Heart left ventricle (tissue), 16 donors: ENCODE data around the gene ACVR1. TPM values are rescaled to one million over a fixed set of nuclear protein-coding genes. Genes with fewer than 3 reads are reported as not detected.

Source experiments
- ATAC-seq, 4 donors: fragments of 200-7000 bp; cut with Tn5 transposase; one replicate each; pipeline ENCODE4 v1.9.1; 2020 to 2022; ENCODE audit warnings: moderate library complexity in 4 of 4, mild to moderate bottlenecking in 3 of 4, moderate number of reproducible peaks in 1 of 4
- DNase-seq, 5 donors: peaks; one replicate each; pipeline ENCODE4 v3.0.0-alpha.2; 2020
- H3K27ac ChIP-seq, 12 donors: fragments of 200-600 bp; sonication (generic) in 4 of 12; one replicate each; pipeline versions ENCODE4 v1.5.0 to v1.8.0; 2016 to 2022; ENCODE audit warnings: mild to moderate bottlenecking in 2 of 12
- H3K27me3 ChIP-seq, 9 donors: fragments of 200-600 bp; sonication (generic) in 2 of 9; one replicate each; pipeline versions ENCODE4 v1.5.1 to v1.8.0; 2016 to 2022; ENCODE audit warnings: mild to moderate bottlenecking in 3 of 9
- H3K36me3 ChIP-seq, 9 donors: fragments of 200-600 bp; sonication (generic) in 2 of 9; one replicate each; pipeline versions ENCODE4 v1.5.0 to v1.8.0; 2018 to 2022; ENCODE audit warnings: mild to moderate bottlenecking in 2 of 9
- H3K4me1 ChIP-seq, 12 donors: fragments of 200-600 bp; sonication (generic) in 4 of 12; one replicate each; pipeline versions ENCODE4 v1.5.0 to v1.8.0; 2016 to 2022; ENCODE audit warnings: mild to moderate bottlenecking in 3 of 12
- H3K4me3 ChIP-seq, 12 donors: fragments of 200-600 bp; sonication (generic) in 4 of 12; one replicate each; pipeline versions ENCODE4 v1.5.0 to v1.8.0; 2017 to 2022; ENCODE audit warnings: mild to moderate bottlenecking in 9 of 12, moderate library complexity in 4 of 12
- H3K9me3 ChIP-seq, 12 donors: fragments of 200-600 bp; sonication (generic) in 4 of 12; one replicate each; pipeline versions ENCODE4 v1.5.0 to v1.8.0; 2016 to 2022; ENCODE audit warnings: mild to moderate bottlenecking in 1 of 12
- POLR2A ChIP-seq, 2 donors: fragments of 450-650 bp; IDR thresholded peaks; one replicate each; pipeline ENCODE4 v1.6.1; 2017; ENCODE audit warnings: antibody characterized with exemption in 2 of 2, mild to moderate bottlenecking in 2 of 2, moderate library complexity in 2 of 2
- WGBS, 4 donors: extraction: QIAGEN DNeasy Blood & Tissue Kit in 2 of 4; methylation state at CpG; one replicate each; pipeline versions ENCODE4 v1.1.5 to v1.1.7; 2013 to 2018; 5-methylcytosine and 5-hydroxymethylcytosine counted together
- intact Hi-C, 10 donors: fragments of 100-400 bp; cut with DNase I; formaldehyde crosslinking; loops; one replicate each; pipeline versions ENCODE4 v1.11.1 to v1.14.2; 2022
- polyA plus RNA-seq, 2 donors: library from polyadenylated mRNA; stranded (reverse); fragments of 200-250 nt; gene quantifications; one replicate each; pipeline ENCODE4 v1.2.3, GENCODE V29; 2013
- total RNA-seq, 9 donors: library from RNA; depleted of rRNA in 2 of 9; stranded (reverse); fragments of >200 nt in 2 of 9; fragmentation: NEBNext Ultra II Directional in 3 of 9; extraction: Animal tissue kit (Norgen Biotek cat#: 25700) in 3 of 9; gene quantifications; one replicate each; pipeline versions ENCODE4 v1.1.0 to v1.2.4, GENCODE V29; 2016 to 2023
- TF ChIP-seq, protein P1 (sequence below), 12 donors: fragments of 200-600 bp; sonication (generic) in 4 of 12; IDR thresholded peaks; one replicate each; pipeline versions ENCODE4 v1.5.0 to v1.8.0; 2018 to 2022; ENCODE audit warnings: antibody characterized with exemption in 12 of 12, mild to moderate bottlenecking in 5 of 12
- donor health status: ischemic (EF 13 %, LVEDD 7.1; RV severe dilation, severe dysfunction).
- donor health status: healthy with polysubstance abuse.
- donor health status: DM: no; HTN: yes; CAD: no.
- donor health status: DM: no; HTN: no; CAD: no.
- donor health status: ischemic (EF 25% LVEDD 6.9; RV normal size, moderate dysfunction).
- donor health status: ischemic (EF 25% LVEDD 5.7; RV mildly dilated, moderate dysfunction).
- donor health status: healthy.
- donor health status: DM: yes; HTN: yes; CAD: no.
- donor health status: ischemic (EF 35%, LVEDD 5.7; RV mildly dilated, moderate dysfunction).
- donor health status: nonischemic (EF 11% LVEDD 7.7; RV severe dilation, severe dysfunction).
- donor health status: DM: yes; HTN: yes; CAD: no.
- donor health status: PGD.
- donor health status: ischemic (EF 29% LVEDD 5.4; RV normal size, mild dysfunction).
- donor health status: nonischemic (EF 23%, LVEDD 6.1; RV moderate dilation, normal function).

The ACVR1 gene
- total and polyA plus RNA-seq, 11 donors = 5.6 to 37.6 (median 23.9) TPM

DNA sequence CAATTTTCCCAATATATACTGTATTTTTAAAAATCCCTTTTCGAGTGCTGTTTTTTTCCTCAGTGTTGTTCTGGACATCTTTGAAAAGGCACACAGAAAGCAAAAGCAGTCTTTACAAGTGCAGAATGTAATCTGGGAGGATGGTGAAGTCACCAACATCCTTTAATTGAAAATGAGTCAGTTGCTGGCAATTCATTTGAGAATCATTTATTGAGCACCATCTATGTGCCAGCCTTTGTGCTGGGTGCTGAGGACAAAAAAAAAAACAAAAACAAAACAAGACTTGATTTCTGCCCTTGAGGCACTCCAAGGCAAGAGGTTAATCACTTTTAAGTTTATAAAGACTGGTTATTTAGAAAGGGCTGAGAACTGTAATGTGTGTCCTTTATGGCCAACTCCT, 46.7 kb upstream of the ACVR1 start:
- intact Hi-C loops = no loop called here
- ATAC-seq = no peak
- H3K27ac ChIP-seq = no peak overlapping the region

DNA sequence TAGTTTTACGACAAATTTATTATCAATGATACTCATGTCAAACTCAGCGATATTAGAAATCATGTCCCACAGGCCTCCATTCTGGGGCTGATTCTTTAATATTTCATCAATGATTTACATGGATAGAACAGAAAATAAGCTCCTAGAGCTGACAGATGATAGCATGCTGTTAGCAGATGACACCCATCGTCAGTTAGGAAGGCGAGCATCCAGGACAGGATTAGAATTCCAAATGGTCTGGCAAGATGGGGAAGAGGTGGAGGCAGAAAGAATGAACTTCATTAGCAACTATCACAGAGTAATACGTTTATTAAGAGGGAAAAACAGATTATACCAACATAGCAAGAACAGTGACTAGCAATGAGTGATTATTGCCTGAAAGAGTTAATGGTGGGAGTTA, 46.2 kb upstream of the ACVR1 start:
- no peaks in the 10 kb centered on the region for H3K27me3 ChIP-seq
- ATAC-seq (no peak), DNase-seq (no peak)
- no peaks in the 10 kb centered on the region for H3K36me3 ChIP-seq
- 75 to 85% (median 83%) methylated on average over 5 of the region's 5 CpGs for WGBS, 4 donors
- H3K4me3 ChIP-seq = no peak overlapping the region
- H3K9me3 ChIP-seq = peaks cover 0 to 6% (median 0%) of the 10 kb centered on the region in 12 donors
- intact Hi-C loops = no loop called here
- H3K4me1 ChIP-seq = no peaks in the 10 kb centered on the region
- no peak for TF ChIP-seq POLR2A (IDR thresholded peaks at IDR 0.05)
- TF ChIP-seq, protein P1, sequence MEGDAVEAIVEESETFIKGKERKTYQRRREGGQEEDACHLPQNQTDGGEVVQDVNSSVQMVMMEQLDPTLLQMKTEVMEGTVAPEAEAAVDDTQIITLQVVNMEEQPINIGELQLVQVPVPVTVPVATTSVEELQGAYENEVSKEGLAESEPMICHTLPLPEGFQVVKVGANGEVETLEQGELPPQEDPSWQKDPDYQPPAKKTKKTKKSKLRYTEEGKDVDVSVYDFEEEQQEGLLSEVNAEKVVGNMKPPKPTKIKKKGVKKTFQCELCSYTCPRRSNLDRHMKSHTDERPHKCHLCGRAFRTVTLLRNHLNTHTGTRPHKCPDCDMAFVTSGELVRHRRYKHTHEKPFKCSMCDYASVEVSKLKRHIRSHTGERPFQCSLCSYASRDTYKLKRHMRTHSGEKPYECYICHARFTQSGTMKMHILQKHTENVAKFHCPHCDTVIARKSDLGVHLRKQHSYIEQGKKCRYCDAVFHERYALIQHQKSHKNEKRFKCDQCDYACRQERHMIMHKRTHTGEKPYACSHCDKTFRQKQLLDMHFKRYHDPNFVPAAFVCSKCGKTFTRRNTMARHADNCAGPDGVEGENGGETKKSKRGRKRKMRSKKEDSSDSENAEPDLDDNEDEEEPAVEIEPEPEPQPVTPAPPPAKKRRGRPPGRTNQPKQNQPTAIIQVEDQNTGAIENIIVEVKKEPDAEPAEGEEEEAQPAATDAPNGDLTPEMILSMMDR (IDR thresholded peaks at IDR 0.05) = no peak
- no peak overlapping the region for H3K27ac ChIP-seq

More for the DNA sequence above, 46.7 kb upstream of the ACVR1 start:
- TF ChIP-seq POLR2A (IDR thresholded peaks at IDR 0.05) = no peak
- TF ChIP-seq, protein P1 (IDR thresholded peaks at IDR 0.05) = no peak
- Histone ChIP-seq H3K36me3 (no peaks in the 10 kb centered on the region), H3K4me1 (no peaks in the 10 kb centered on the region), H3K27me3 (no peaks in the 10 kb centered on the region), H3K4me3 (no peak overlapping the region), H3K9me3 (peaks cover 0 to 2% (median 0%) of the 10 kb centered on the region in 12 donors)
- DNase-seq = no peak
- WGBS, 4 donors = 88 to 95% (median 92%) methylated on average over 1 of the region's 1 CpG

DNA sequence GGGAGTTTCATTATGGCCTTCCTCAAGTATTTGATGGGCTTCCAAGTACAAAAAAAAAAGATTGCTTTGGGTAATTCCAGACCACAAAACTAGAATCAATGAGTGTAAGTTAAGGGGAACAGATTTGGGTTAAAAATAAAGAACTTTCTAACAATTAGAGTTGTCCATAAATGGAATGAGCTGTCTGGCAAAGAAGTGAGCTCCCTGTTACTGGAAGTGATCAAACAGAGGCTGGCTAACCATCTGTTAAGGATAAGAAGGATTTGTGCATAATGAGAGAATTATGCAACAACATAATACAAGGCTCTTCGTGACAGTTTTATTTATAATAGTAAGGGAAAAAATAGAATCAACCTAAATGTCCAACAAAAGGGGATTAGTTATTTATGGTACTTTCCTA, 44.6 kb upstream of the ACVR1 start:
- WGBS, 4 donors = 61 to 74% (median 66%) methylated on average over 1 of the region's 1 CpG
- H3K4me3 ChIP-seq = no peak overlapping the region
- H3K27ac ChIP-seq = no peak overlapping the region
- H3K9me3 ChIP-seq = peaks cover 0 to 6% (median 0%) of the 10 kb centered on the region in 12 donors
- DNase-seq (no peak), ATAC-seq (no peak)
- no peaks in the 10 kb centered on the region for H3K27me3 ChIP-seq
- no peaks in the 10 kb centered on the region for H3K4me1 ChIP-seq
- TF ChIP-seq POLR2A (IDR thresholded peaks at IDR 0.05) = no peak
- TF ChIP-seq, protein P1 (IDR thresholded peaks at IDR 0.05) = no peak
- intact Hi-C loops = no loop called here
- no peaks in the 10 kb centered on the region for H3K36me3 ChIP-seq

DNA sequence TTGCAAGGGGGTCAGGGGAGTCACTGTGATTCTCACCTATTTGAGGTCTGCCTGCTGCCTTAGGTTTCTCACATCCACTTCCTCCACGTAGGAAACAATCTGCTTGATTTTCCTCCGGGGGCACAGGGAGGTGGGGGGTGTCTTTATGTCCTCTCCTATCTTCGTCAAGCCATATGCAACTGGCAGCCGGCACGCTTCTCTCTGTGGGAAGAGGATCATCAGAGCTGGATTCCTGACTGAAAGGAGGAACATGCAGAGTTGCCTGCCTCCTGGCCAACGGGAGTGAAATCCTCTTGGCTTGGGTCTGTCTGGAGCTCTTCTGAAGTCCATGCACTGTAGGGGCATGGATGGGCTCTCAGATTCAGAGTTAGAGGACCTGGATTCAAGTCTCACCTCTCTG, 43.1 kb upstream of the ACVR1 start:
- Histone ChIP-seq H3K27me3 (no peaks in the 10 kb centered on the region), H3K9me3 (peaks cover 0 to 6% (median 0%) of the 10 kb centered on the region in 12 donors), H3K27ac (no peak overlapping the region), H3K4me3 (no peak overlapping the region), H3K36me3 (no peaks in the 10 kb centered on the region), H3K4me1 (no peaks in the 10 kb centered on the region)
- intact Hi-C loops = no loop called here
- WGBS, 4 donors = 40 to 64% (median 51%) methylated on average over 1 to 6 of the region's 6 CpGs
- no peak for DNase-seq
- TF ChIP-seq, protein P1 (IDR thresholded peaks at IDR 0.05) = no peak
- no peak for TF ChIP-seq POLR2A (IDR thresholded peaks at IDR 0.05)
- no peak for ATAC-seq
